ENCODE results near the gene WNT1.

The WNT1 gene

DNA sequence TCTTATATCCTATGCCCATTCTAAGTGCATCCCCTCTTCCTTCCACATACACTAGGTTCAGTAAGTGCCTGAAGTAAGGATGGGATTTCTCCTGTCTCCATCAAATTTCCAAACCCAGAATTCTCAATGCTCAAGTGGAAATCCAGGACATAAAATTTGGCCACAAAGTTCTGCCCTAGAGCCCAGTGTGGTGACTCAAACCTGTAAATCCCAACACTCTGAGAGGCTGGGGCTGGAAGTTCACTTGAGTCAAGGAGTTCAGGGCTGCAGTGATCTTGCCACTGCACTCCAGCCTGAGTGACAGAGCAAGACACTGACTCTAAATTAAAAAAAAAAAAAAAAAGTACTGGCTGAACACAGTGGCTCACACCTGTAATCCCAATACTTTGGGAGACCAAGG lies 16.3 kb upstream of the WNT1 start:
- DNase-seq: no peak

GRCh38 chr12:48965298-48965838 lies 12.8 kb upstream of the WNT1 start:
- DNase-seq: no peak

- peak; percentile 75 for DNase-seq
These were observed 11.8 kb upstream of the WNT1 start for GRCh38 chr12:48966177-48966895.

GRCh38 chr12:48967991-48968390 lies 10.1 kb upstream of the WNT1 start:
- DNase-seq: no peak

- no peak for DNase-seq
These were observed 9.7 kb upstream of the WNT1 start for GRCh38 chr12:48968467-48968866.

DNA sequence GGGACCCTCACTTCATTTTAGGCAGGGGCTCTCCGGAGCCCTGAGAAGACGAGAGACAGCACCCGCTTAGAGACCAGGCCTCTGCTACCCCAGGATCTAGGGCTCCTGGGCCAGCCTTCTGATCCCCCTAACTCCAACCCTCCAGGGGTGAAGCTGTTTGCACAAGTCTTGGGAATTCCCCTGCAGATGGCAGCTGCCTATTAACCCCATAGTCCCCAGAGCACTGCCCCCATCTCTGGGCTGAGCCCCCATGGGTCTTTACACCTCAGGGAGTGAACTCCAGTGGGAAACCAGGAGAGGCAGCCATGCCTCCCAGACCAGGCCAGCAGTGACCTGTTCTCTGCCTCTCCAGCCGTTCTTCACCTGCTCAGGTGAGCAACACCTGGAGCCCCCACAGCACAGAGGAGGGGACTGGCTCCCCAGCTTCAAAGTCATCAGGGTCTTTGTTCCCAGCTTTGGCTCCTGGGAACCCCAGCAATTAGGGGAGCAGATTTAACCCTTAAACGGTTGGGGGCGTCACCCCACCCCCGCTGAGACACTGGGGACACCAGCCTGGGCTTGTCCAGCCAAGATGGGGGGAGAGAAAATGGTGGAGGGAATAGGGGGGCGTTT lies 8.9 kb upstream of the WNT1 start:
- no peak for DNase-seq

- DNase-seq: no peak
These were observed 8.1 kb upstream of the WNT1 start for GRCh38 chr12:48969833-48970701.

DNA sequence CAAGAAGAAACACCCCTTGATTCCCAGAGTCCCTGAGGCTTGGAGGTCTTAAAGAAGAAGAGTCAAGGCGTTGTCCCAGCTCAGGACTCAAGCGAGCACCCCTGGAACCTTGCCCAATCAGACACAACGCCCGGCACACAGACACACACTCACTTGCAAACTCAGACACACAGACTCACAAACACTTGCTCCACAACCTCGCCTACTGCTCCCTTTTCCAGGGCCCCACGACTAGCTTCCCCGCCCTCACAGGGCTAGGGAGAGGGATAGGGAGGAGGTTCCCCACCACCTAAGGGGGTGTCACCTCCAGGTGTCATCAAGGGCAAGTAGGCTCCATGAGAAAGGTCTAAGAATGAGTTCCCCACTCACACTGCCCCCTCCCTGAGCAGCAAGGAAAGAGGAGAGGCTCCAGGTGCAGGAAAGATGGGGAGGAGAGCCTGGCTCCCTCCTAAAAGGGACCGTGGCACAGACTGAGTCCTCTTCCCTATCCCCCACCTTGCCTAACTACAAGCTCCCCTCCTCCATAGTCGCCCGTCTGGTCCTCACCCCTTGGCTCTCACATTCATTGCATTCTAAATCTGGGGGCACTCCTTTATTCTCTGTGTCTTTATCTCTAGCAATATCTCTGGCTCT lies 7.3 kb upstream of the WNT1 start:
- DNase-seq: peak; percentile 7

DNA sequence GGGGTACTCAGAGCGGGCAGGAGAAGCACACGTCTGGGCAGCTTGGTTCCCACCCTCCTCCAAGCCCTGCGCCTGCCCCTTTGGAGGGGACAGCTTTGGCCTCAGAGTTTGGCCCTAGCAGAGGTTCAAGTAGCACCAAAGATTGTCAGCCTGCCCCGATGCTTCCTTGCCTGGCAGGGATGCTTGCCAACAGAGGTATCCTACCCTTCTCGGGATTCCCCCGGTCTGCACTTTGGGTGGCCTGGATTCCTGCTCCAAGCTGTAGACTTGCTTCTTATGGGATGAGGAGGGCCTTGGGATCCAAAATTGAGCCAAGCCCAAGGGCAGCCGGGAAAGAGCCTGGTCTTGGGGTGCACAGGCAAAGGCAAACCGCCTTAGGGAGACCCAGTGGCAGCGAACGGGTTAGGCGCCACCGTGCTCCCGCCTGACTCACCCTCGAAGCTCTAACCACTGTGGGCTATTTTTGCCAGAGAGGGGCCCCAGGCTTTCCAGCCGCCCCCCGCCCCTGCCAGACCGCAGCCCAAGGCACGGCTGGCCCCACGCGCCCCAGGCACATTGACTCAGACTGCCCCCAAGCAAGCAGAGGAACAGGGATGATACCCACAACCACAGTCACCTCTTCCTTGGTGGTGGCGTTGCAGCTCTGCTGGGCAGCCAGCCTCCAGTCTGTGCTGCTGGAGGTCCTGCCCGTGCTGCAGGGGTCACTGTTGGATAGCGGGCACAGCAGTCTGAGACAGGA lies 5.7 kb upstream of the WNT1 start:
- peak; percentile 95 for DNase-seq

GRCh38 chr12:48972952-48973483 lies 5.1 kb upstream of the WNT1 start:
- no peak for DNase-seq

GRCh38 chr12:48973531-48973930 lies 4.6 kb upstream of the WNT1 start:
- DNase-seq: peak; percentile 43

DNA sequence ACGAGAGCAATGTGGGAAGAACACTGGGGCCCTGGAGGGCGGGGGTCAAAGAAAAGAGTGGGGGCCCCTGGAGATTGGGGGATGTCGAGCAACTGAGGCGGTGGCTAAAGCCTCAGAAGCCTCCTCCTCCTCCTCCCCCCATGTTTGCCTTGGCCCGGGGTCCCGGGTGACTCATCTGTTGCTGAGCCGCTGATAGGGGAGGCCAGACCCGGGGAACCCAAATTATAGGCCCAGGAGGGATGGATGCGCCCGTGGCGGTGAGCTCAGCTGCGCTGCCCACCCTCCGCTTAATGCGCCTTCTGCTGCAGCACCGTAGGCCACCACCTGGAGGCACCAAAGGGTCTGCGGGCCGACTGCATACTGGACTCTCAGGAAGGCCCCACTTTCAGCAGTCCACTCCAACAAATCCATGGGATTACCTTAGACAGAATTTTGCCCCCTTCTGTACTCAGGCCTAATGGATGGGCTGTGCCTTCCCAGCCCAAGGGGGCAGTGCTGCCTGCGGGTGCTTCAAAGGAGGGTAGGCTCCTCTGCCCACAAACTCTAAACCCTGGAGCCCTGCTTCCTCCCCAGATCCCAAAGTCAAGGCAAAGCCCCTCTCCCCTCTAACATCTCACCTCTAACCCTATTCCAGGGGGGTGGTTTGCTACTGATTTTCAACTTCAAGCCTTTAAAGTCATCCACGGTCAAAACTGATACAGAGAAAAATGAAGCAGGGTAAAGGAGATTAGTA lies 4.0 kb upstream of the WNT1 start:
- no peak for DNase-seq

- peak; percentile 33 for DNase-seq
These were observed 536 bp upstream of the WNT1 start for GRCh38 chr12:48977290-48978281.

DNA sequence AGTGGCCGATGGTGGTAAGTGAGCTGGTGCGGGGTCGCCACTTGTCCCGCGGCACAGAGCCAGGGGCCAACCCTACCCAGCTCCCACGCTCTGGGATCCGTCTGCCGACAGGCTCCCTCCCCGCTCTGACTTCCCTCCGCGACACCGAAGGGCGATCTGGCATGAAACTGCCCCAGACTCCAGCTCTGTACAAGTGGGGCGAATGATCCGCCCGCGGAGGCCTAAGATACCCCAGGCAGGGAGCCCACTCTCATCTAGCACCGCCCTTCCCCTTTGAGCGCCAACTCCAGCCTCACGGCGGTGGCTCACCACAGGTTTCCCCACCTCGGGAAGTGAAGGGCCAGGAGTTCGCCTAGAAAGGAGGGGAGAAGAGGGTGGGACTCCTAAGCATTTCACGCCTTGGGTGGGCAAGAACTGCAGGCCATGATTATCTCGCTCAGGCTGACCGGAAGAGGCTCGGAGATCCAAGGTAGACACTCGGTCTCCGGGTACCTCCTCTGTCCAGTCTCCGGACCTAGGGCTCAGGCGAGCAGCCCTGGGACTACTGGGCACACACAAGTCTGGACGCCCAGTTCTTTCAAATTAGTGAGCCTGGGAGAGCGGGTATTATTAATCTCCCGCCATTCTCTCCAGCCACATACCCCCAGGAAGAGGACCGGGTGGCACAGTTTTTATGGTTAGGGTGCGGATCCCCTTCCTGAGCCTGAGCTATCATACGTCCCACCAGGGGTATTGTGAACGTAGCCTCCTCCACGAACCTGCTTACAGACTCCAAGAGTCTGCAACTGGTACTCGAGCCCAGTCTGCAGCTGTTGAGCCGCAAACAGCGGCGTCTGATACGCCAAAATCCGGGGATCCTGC lies 849 bp downstream of the WNT1 start:
- DNase-seq: no peak

- no peak for DNase-seq
These were observed 1.7 kb downstream of the WNT1 start for GRCh38 chr12:48979602-48980388.

GRCh38 chr12:48980389-48980952 lies 2.3 kb downstream of the WNT1 start:
- DNase-seq: no peak

DNA sequence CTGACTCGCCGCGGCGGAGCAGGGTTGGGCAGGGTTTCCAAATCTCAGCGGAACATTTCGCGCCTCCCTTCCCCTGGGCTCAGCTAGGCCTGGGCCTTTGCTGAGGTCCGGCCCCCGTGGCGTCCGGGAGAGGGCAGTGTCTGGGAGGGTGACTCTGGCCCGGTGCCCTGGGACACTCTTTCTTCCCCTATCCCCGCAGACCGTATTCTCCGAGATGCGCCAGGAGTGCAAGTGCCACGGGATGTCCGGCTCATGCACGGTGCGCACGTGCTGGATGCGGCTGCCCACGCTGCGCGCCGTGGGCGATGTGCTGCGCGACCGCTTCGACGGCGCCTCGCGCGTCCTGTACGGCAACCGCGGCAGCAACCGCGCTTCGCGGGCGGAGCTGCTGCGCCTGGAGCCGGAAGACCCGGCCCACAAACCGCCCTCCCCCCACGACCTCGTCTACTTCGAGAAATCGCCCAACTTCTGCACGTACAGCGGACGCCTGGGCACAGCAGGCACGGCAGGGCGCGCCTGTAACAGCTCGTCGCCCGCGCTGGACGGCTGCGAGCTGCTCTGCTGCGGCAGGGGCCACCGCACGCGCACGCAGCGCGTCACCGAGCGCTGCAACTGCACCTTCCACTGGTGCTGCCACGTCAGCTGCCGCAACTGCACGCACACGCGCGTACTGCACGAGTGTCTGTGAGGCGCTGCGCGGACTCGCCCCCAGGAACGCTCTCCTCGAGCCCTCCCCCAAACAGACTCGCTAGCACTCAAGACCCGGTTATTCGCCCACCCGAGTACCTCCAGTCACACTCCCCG lies 3.0 kb downstream of the WNT1 start:
- DNase-seq: peak; percentile 6
